ENCODE data around the gene VPS13C.
"Not testable (repeated sequence)": the region's sequence is repeated elsewhere in the genome, so short reads cannot be mapped to it uniquely, and the experiment has no call there.

The VPS13C gene

DNA sequence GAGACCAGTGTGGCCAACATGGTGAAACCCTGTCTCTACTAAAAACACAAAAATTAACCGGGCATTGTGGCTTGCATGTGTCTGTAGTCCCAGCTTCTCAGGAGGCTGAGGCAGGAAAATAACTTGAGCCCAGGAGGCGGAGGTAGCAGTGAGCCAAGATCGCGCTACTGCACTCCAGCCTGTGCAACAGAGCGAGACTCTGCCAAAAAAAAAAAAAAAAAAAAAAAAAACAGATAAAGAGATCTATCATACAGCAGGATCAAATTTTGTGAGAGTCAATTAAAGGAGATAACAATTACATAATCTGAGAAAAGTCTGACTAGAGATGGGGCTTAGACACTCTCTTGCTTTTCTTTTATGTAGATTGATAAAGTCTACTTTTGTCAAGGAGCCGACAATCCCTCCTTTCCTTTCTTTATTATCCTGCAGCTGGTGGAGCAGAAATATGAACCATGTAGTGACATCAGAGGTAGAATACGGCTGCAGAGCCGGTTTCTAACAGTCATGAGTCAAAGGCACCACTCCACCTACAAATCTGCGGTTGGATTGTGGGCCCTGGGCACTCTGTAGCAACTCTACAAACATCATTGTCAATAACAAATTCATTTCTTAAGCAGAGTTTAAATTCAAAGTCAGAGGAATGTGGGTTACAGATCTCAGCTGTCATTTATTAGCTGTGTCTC lies 15.5 kb upstream of the VPS13C start:
- DNase-seq (ENCODE audit: low read depth, low spot score), result no peak

GRCh38 chr15:62071711-62072308 lies 11.6 kb upstream of the VPS13C start:
- no peak for DNase-seq (ENCODE audit: low read depth, low spot score)

- DNase-seq (ENCODE audit: low read depth, low spot score), result no peak
These were observed 9.3 kb upstream of the VPS13C start for GRCh38 chr15:62069551-62069950.

DNA sequence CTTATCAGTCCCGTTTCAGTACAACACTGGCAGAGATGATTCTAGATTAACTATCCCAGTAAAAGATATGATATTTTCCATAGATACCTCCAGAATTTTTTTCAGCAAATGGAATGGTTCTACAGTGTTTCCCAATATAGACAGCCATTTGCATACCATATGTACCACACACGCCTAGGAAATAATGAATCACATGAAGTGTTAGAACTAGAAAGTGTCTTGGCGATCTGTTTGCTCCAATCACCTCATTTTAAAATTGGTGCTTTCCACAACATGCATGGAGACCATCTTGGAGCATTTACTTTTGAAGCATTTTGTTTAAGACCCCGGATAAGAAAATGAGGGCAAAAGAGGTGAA lies 8.5 kb upstream of the VPS13C start:
- DNase-seq (ENCODE audit: low read depth, low spot score), result no peak

- DNase-seq (ENCODE audit: low read depth, low spot score), result no peak
These were observed 8.0 kb upstream of the VPS13C start for GRCh38 chr15:62068071-62068809.

DNA sequence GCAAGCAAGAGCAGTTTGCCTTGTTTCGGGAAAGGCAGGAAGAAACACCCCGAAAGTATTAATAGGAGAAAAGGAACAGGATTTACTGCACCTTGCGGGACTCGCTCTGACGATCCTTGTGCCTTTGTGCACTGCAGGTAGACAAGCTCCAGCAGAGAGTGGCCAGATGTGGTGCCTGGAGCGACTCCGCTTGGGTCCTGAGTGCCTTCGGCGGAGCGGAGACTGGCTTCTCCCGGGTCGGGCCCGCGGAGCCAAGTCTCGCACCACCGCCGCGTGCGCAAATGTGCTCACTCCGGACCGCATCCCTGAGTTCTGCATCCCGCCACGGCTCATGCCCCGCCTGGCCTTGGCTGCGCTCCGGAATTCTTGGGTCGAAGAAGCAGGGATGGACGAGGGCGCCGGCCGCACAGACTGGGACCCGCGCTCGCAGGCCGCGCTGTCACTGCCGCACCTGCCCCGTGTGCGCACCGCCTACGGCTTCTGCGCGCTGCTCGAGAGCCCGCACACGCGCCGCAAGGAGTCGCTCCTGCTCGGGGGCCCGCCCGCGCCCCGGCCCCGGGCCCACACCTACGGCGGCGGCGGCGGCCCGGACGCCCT lies 7.3 kb upstream of the VPS13C start:
- DNase-seq (ENCODE audit: low read depth, low spot score), result no peak

- no peak for DNase-seq (ENCODE audit: low read depth, low spot score)
These were observed 6.6 kb upstream of the VPS13C start, which contains the start of gene C2CD4A for GRCh38 chr15:62066663-62067447. TSS of gene C2CD4A (plus strand) at chr15:62066977. CDS start at chr15:62067614, 637 bp downstream.

- no peak for DNase-seq (ENCODE audit: low read depth, low spot score)
These were observed 3.8 kb upstream of the VPS13C start for GRCh38 chr15:62063825-62064635.

- no peak for DNase-seq (ENCODE audit: low read depth, low spot score)
These were observed 641 bp upstream of the VPS13C start for GRCh38 chr15:62060896-62061280.

DNA sequence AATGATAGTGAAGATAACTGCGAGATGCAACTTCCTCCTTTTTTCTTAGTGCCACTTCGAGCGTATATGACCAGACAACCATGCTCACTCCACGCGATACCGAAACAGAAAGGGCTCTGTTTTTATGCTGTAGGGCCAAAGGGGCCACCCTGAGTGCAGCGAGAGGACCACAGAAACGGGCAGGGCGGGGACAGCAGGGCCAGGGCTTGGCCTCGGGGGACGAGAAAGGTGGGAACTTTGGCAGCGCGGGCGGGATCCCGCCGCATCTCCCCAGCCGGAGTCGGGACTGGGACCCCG lies 483 bp downstream of the VPS13C start:
- DNase-seq (ENCODE audit: low read depth, low spot score), result peak; percentile 40

DNA sequence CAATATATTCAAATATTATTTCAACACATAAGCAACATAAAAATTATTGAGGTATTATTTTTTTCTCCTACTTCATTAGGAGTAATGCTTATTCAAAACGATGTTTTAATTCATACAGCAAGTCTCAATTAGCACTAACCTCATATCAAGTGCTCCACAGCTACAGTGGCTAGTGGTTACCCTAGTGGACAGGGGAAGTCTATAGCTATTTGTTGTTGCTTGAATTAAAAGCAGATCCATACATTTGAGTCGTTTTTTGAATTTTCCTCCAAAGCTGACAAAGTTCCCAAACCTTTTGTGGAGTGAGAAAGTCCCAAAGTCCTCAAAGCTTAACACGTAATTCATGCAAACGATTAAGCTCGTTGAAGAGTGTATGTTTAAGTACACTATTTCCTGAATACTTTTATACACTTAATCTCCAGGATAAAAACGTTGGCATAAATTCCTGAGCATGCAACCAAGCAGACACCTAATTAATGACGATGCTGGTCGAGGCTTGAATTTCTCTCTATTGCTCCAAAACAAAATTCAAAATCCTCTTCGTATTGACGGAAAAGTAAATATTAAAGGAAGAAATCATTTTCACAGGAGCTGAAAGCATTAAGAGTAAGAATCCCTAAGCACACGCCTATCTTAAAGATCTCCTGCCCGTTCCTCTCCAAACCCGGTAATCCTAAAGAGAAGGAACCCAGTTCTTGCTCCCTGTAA lies 985 bp downstream of the VPS13C start:
- no peak for DNase-seq (ENCODE audit: low read depth, low spot score)

- no peak for DNase-seq (ENCODE audit: low read depth, low spot score)
These were observed 1.8 kb downstream of the VPS13C start for GRCh38 chr15:62058327-62059028.

DNA sequence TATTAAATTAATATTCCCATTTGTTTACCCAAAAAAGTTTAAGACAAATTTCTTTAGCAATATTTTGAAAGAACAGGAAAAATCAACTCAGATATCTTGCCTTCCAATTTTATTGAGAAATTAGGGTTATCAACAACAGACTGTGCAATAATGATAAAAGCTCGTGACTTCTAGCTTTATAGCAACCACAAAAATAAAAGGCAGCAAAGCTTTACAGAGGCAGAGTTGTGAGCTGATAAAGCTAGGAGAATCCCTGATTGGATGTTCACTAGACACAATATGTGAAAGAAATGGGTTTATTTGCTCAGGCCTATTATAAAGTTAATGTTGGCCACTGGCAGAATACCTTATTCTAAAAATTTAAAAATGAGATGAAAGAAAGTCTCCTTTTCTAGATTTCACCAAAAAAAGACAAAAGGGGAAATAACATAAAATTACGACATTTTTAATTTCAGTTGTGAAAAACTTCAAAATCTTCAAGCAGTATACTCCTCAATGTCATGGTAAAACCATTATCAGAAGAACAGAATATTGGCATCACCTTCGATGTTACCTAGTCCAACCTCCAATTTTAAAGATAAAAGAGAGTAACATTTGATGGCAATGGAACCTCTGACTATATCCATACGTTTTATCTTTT lies 2.8 kb downstream of the VPS13C start:
- DNase-seq (ENCODE audit: low read depth, low spot score), result no peak

GRCh38 chr15:62054979-62055378 lies 5.3 kb downstream of the VPS13C start:
- DNase-seq (ENCODE audit: low read depth, low spot score), result no peak

- no peak for DNase-seq (ENCODE audit: low read depth, low spot score)
These were observed 6.7 kb downstream of the VPS13C start for GRCh38 chr15:62053439-62054085.

DNA sequence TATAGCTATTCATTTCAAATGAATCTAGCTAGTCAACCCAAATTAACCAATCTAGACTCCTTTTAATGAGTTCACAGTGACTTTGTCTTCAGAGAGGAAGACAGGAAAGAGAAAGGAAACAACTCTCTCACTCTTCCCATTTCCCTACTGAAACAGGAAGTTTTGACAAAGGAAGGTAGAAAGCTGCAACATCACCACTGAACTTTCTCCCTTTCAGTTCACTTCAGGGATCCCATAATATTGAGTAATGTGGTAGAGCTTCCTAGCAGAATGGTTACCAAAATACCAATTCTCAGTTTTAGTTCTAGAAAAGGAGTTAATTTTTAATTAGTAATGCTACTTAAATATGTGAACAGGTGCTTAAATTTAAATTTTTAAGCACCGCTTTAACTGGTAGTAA lies 7.5 kb downstream of the VPS13C start:
- DNase-seq (ENCODE audit: low read depth, low spot score), result no peak

- DNase-seq (ENCODE audit: low read depth, low spot score), result no peak
These were observed 9.1 kb downstream of the VPS13C start for GRCh38 chr15:62051166-62051565.

DNA sequence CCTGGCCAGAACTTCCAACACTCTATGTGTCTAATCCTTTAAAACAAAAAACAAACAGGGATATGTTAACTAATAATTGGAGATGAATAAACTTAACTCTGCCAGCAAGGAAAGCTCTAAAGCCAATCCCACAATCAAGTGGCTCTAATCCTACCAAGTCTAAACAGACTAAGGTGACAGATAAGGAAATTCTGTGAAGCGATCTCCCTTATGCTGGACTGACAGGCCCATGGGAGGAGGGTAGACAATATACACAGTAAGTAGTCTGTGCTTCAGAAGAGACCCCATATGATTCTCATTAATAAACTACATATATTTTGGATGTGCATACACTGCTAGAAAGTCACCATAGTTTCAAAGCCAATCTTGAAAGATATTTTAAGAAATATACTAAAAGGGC lies 10.1 kb downstream of the VPS13C start:
- no peak for DNase-seq (ENCODE audit: low read depth, low spot score)

- DNase-seq (ENCODE audit: low read depth, low spot score), result not testable (repeated sequence)
These were observed 12.0 kb downstream of the VPS13C start for GRCh38 chr15:62048254-62048653.
